Effector CD4-positive, alpha-beta T cell (primary cell): Measurements from ENCODE around the gene UBAC2.

ENCODE experiments used
- DNase-seq: peaks from one replicate; pipeline ENCODE4 v3.0.0-alpha.2; 2020

The UBAC2 gene

GRCh38 chr13:99273128-99273527, 72.5 kb downstream of the UBAC2 start:
- DNase-seq: no peak

- DNase-seq: peak; percentile 26
Observed at GRCh38 chr13:99275093-99275469, 74.4 kb downstream of the UBAC2 start.

GRCh38 chr13:99276706-99277105, 76.1 kb downstream of the UBAC2 start:
- DNase-seq: no peak

- DNase-seq: no peak
Observed at GRCh38 chr13:99277629-99278028, 77.0 kb downstream of the UBAC2 start.

- no peak for DNase-seq
Observed at GRCh38 chr13:99278200-99278599, 77.5 kb downstream of the UBAC2 start.

GRCh38 chr13:99278843-99279242, 78.2 kb downstream of the UBAC2 start:
- no peak for DNase-seq

- DNase-seq: no peak
Observed at GRCh38 chr13:99279637-99280036, 79.0 kb downstream of the UBAC2 start.

- DNase-seq: no peak
Observed at GRCh38 chr13:99280166-99280565, 79.5 kb downstream of the UBAC2 start.

GRCh38 chr13:99281811-99282263, 81.2 kb downstream of the UBAC2 start:
- DNase-seq: peak; percentile 49

- DNase-seq: no peak
Observed at GRCh38 chr13:99282264-99283231, 81.9 kb downstream of the UBAC2 start.

GRCh38 chr13:99285432-99286182, 85.0 kb downstream of the UBAC2 start:
- DNase-seq: no peak

- no peak for DNase-seq
Observed at GRCh38 chr13:99287551-99287950, 86.9 kb downstream of the UBAC2 start.

- no peak for DNase-seq
Observed at GRCh38 chr13:99288089-99288488, 87.4 kb downstream of the UBAC2 start.

GRCh38 chr13:99289271-99289670, 88.6 kb downstream of the UBAC2 start:
- no peak for DNase-seq

GRCh38 chr13:99289674-99290337, 89.2 kb downstream of the UBAC2 start:
- peak; percentile 30 for DNase-seq

GRCh38 chr13:99290894-99291293, 90.2 kb downstream of the UBAC2 start:
- DNase-seq: no peak

- no peak for DNase-seq
Observed at GRCh38 chr13:99293178-99293577, 92.5 kb downstream of the UBAC2 start.

GRCh38 chr13:99294198-99294597, 93.5 kb downstream of the UBAC2 start:
- no peak for DNase-seq

GRCh38 chr13:99294958-99295357, 94.3 kb downstream of the UBAC2 start:
- DNase-seq: no peak

GRCh38 chr13:99295488-99296252, 95.0 kb downstream of the UBAC2 start:
- no peak for DNase-seq

- DNase-seq: no peak
Observed at GRCh38 chr13:99296398-99296797, 95.7 kb downstream of the UBAC2 start.

GRCh38 chr13:99297331-99297730, 96.7 kb downstream of the UBAC2 start:
- DNase-seq: no peak
